Loucy (cell line): ENCODE data around the gene BEX1.

Experiments used
- H2AFZ ChIP-seq: fragments of 200-600 bp; sonication (generic); 2 replicates; pipeline ENCODE4 v1.6.0; 2016; ENCODE audit warnings: antibody characterized with exemption, mild to moderate bottlenecking, low read length, moderate library complexity
- H3F3A ChIP-seq: fragments of 200-600 bp; 2 replicates; pipeline ENCODE4 v1.6.0; 2016; ENCODE audit warnings: antibody characterized with exemption, low read depth, mild to moderate bottlenecking
- H3K27me3 ChIP-seq: fragments of 200-600 bp; sonication (generic); 2 replicates; pipeline ENCODE4 v1.6.1; 2014; ENCODE audit warnings: low read length, mild to moderate bottlenecking; ENCODE audit not compliant: insufficient read depth, poor library complexity, severe bottlenecking
- H3K36me3 ChIP-seq: fragments of 200-600 bp; sonication (generic); 2 replicates; pipeline ENCODE4 v1.6.1; 2016; ENCODE audit warnings: low read length; ENCODE audit not compliant: insufficient read depth
- H3K4me1 ChIP-seq: fragments of 200-600 bp; sonication (generic); 2 replicates; pipeline ENCODE4 v1.5.1; 2014; ENCODE audit warnings: low read length, mild to moderate bottlenecking; ENCODE audit not compliant: insufficient read depth, poor library complexity, severe bottlenecking
- H3K4me2 ChIP-seq: fragments of 200-600 bp; sonication (generic); 2 replicates; pipeline ENCODE4 v1.6.0; 2014; ENCODE audit warnings: antibody characterized with exemption, low read length, low read depth, mild to moderate bottlenecking; ENCODE audit not compliant: poor library complexity, severe bottlenecking
- H3K4me3 ChIP-seq: fragments of 200-600 bp; sonication (generic); 2 replicates; pipeline ENCODE4 v1.5.1; 2014; ENCODE audit warnings: low read length, mild to moderate bottlenecking, mixed read lengths; ENCODE audit not compliant: poor library complexity, severe bottlenecking
- H3K79me2 ChIP-seq: fragments of 200-600 bp; sonication (generic); 2 replicates; pipeline ENCODE4 v1.6.1; 2014; ENCODE audit warnings: low read length; ENCODE audit not compliant: insufficient read depth
- H3K9ac ChIP-seq: fragments of 200-600 bp; sonication (generic); 2 replicates; pipeline ENCODE4 v1.6.0; 2014; ENCODE audit warnings: mild to moderate bottlenecking, low read depth, low read length, moderate library complexity; ENCODE audit not compliant: poor library complexity, severe bottlenecking
- H3K9me2 ChIP-seq: fragments of 200-600 bp; sonication (generic); replicated peaks from 2 replicates; pipeline ENCODE4 v1.6.1; 2016; ENCODE audit warnings: low read depth, low read length, mixed read lengths
- H3K9me3 ChIP-seq: fragments of 200-600 bp; sonication (generic); 2 replicates; pipeline ENCODE4 v1.6.1; 2014; ENCODE audit warnings: mild to moderate bottlenecking, antibody characterized with exemption, low read length, low read depth; ENCODE audit not compliant: insufficient read depth
- H4K20me1 ChIP-seq: fragments of 200-600 bp; sonication (generic); 2 replicates; pipeline ENCODE4 v1.6.0; 2014; ENCODE audit warnings: antibody characterized with exemption, low read length, mild to moderate bottlenecking; ENCODE audit not compliant: insufficient read depth, poor library complexity, severe bottlenecking
- CTCF ChIP-seq: fragments of 200-600 bp; sonication (generic); conservative IDR thresholded peaks from 2 replicates; pipeline ENCODE4 v1.5.1; 2014; ENCODE audit warnings: mild to moderate bottlenecking, antibody characterized with exemption, low read length
- EZH2phosphoT487 ChIP-seq: fragments of 200-600 bp; IDR thresholded peaks from 2 replicates; pipeline ENCODE4 v1.6.1; 2018; ENCODE audit warnings: antibody characterized with exemption, mild to moderate bottlenecking, moderate library complexity, borderline replicate concordance

The BEX1 gene

GRCh38 chrX:103101299-103102042, 37.5 kb upstream of the BEX1 start:
- no peaks in the 10 kb centered on the region for H3K9me3 ChIP-seq
- no peaks in the 10 kb centered on the region for H3K36me3 ChIP-seq
- no peaks in the 10 kb centered on the region for H3K9me2 ChIP-seq
- peaks cover 7% of the 10 kb centered on the region for H3K4me1 ChIP-seq
- no peak overlapping the region for H3K4me2 ChIP-seq
- no peak overlapping the region for H3K9ac ChIP-seq
- H3K4me3 ChIP-seq, result no peak overlapping the region
- no peak overlapping the region for H2AFZ ChIP-seq
- H3F3A ChIP-seq, result no peaks in the 10 kb centered on the region
- H4K20me1 ChIP-seq, result no peaks in the 10 kb centered on the region
- H3K27me3 ChIP-seq, result no peaks in the 10 kb centered on the region
- no peaks in the 10 kb centered on the region for H3K79me2 ChIP-seq
- no peak for TF ChIP-seq CTCF
- TF ChIP-seq EZH2phosphoT487, result no peak

- Histone ChIP-seq H2AFZ (no peak overlapping the region), H4K20me1 (no peaks in the 10 kb centered on the region), H3K9me3 (no peaks in the 10 kb centered on the region), H3K4me3 (no peak overlapping the region), H3K9me2 (no peaks in the 10 kb centered on the region), H3K9ac (no peak overlapping the region), H3K4me2 (no peak overlapping the region), H3F3A (no peaks in the 10 kb centered on the region), H3K27me3 (no peaks in the 10 kb centered on the region), H3K4me1 (peaks cover 7% of the 10 kb centered on the region), H3K79me2 (no peaks in the 10 kb centered on the region), H3K36me3 (no peaks in the 10 kb centered on the region)
- TF ChIP-seq CTCF, result no peak
- no peak for TF ChIP-seq EZH2phosphoT487
Measured at GRCh38 chrX:103100484-103100883, 36.5 kb upstream of the BEX1 start.

- Histone ChIP-seq H3K4me2 (no peak overlapping the region), H3K9ac (no peak overlapping the region), H3K27me3 (no peaks in the 10 kb centered on the region), H3K9me2 (no peaks in the 10 kb centered on the region), H3K9me3 (no peaks in the 10 kb centered on the region), H4K20me1 (no peaks in the 10 kb centered on the region), H3K36me3 (no peaks in the 10 kb centered on the region), H3K4me3 (no peak overlapping the region), H2AFZ (no peak overlapping the region), H3K79me2 (no peaks in the 10 kb centered on the region), H3F3A (no peaks in the 10 kb centered on the region), H3K4me1 (peaks cover 7% of the 10 kb centered on the region)
- TF ChIP-seq CTCF (no peak), EZH2phosphoT487 (no peak)
Measured at GRCh38 chrX:103099691-103100090, 35.7 kb upstream of the BEX1 start.
